GM18873 (cell line): ENCODE results near the gene CBX6.

Source experiments
- ATAC-seq: cut with Tn5 transposase; IDR thresholded peaks from one replicate; pipeline ENCODE4 v1.9.1; 2021; ENCODE audit warnings: mild to moderate bottlenecking, moderate library complexity, moderate number of reproducible peaks; ENCODE audit not compliant: unreplicated experiment, low FRiP score

CBX6 gene

GRCh38 chr22:38826801-38827200 lies 45.2 kb downstream of the CBX6 start:
- no peak for ATAC-seq

DNA sequence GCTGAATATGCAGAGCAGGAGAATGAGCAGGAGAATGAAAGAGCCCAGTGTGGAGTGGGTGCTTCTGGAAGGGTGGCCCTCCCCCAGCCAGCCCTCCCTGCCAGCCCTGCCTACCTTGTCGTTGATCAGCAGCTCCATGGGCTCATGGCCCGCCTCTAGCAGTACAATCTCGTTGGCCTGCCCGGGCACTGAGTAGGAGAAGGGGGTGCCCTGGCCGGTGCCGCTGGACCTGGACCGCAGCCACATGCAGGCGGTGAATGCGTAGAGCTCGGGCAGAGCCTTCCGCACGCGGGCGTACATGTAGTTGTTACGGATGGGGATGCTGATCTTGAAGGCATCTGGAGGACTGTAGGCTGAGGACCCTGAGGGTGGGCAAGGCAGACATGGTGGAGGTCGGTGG lies 45.6 kb downstream of the CBX6 start:
- ATAC-seq = no peak

DNA sequence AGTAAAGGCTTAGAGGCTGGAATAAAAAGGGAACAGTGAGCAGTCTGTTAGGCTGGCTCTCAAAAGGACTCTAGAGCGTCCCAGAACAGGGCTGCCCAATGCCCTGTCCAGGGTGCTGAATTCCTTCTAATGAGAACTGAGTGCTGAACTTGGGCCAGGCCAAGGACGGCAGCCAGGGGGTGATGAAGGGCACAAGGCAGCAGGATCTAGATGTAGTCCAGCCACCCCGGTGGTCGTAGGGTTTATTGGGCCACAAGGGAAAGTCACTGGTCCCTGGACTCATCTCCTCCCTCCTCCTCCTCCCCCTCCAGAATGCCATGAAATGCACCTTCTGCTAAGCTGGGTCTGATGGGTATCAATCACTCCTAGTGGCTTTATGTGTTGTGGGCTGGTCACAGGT lies 47.4 kb downstream of the CBX6 start:
- ATAC-seq = no peak

DNA sequence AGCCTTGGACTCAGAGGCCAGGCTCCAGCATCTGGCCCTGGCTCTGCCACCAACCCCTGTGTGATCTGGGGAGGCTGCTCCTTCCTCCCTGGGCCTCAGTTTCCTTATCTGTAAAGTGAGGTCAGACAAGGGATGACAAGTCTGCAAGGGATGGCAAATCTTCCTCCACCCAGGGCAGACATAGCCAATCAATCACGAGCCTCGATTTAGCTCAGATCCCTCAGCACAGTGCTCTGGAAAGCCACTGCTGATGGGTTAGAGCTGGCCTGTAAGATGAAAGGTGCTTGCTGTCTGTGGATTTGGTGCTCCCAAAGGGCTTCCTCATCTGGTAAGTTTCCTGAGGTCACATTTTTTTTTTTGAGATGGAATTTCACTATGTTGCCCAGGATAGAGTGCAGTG lies 48.4 kb downstream of the CBX6 start:
- ATAC-seq = no peak

DNA sequence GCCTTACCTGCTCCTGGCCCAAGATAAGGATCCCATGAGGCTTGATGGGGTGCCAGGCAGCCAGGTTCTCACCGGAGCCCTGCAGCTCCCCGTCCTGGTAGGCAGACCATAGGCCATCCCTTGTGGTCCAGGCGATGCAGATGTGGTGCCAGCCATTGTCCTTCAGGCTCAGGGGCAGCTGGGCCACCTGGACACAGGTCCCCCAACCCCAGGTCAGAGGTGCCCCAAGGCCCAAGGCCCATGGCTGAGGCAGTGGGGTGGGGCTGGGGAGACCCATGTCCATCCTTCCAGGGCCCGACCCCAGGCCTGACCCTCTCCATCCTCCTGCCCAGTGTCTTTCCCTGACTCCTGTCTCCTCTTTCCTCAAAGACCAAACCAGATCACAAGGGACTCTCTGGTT lies 48.9 kb downstream of the CBX6 start:
- ATAC-seq = no peak

GRCh38 chr22:38820020-38820419 lies 52.0 kb downstream of the CBX6 start:
- ATAC-seq = no peak

DNA sequence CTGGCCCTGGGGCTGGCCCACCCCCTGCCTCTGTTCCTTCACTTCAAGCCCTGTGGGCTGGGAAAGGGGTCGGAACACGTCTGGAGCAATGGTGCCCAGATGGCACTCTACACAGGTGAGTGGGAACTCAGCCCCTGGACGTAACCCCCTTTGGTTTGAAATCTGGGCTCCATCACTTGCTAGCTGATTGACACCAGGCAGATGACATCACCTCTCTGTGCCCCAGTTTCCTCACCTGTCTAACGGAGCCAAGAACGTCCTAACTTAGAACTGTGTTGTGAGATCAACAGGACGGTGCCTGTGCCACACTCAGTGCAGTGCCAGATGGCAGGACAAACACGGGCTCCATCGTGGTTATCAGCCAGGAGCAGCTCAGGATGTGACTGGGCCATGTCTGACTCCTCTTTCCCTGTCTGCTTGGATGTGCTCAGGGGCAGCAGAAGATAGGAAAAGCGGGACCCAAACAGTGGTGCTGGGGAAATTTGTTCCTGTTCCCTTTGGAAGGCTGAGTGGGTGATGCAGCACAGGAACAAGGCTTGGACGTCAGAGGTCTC lies 52.6 kb downstream of the CBX6 start:
- no peak for ATAC-seq

GRCh38 chr22:38817196-38817595 lies 54.8 kb downstream of the CBX6 start:
- no peak for ATAC-seq

GRCh38 chr22:38815842-38816241 lies 56.2 kb downstream of the CBX6 start:
- ATAC-seq = no peak
